Glomerular visceral epithelial cell (primary cell): ENCODE measurements around the gene SLC6A4.

Experiments
- DNase-seq: peaks from one replicate; pipeline ENCODE4 v3.0.0-alpha.2; 2016; ENCODE audit errors: extremely low spot score

Gene SLC6A4

DNA sequence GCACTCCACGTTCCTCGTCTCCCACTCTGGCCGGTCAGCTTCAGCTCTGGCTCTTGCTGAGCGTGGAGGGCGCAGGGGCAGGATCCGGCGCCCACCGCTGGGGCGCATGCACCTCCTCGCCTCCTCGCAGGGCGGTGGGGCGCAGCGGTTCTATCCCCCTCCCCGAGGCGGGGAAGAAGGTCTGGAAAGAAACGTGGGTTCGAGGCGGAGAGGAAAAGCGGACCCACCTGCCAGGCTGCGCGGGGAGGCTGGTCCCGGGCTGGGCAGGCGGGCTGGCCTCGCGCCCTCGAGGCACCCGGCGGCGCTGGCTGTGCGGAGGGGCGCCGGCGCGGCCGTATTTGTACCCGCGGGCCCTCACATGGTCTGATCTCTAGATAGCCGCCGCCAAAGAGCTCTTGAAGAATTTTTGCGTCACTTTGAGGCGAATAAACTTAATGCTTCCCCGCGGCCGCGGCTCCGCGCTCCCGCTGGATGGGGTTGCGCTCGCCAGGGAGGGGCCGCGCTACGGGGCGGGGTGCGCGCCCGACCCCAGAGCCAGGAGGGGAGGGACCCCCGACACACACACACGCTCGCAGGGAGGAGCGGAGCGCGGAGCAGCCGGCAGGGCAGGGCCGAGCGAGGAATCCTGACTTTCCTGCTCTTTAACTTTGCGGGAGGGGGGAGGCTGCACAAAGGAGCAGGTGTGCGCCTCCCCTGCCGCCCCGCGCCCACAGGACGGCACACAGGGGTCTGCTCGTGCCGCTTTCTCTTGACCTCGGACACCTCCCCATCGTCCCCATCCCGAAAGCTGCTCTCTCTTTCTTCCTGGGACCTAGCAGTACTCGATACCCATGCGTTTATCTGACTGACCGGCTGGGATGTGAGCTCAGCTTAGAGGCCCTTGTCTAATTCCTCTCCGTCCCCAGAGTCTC lies at the start of gene SLC6A4:
SLC6A4 (minus strand) TSS at position 312 of the 911 bp plus-strand sequence. CDS start 13,739 bp downstream, outside the sequence.
- no peak for DNase-seq

DNA sequence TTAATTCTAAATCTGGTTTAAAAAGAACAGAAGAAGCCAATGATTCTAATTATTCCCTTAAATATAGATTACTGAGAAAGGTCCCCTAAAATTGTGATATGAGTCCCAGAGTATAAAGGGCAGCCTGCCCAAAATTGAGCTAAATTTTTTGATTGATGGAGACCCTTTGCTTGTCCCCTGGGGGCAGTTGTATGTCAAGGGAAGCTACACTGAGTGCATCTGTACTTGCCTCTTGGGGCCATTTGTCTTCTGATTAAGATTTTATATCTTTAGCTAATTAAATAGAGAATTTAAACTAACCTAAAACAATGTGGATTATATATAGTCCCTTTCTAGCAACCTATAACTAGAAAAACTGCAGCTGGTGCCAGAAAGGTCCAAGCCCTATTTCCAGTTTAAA lies 43.7 kb upstream of the SLC6A4 start:
- no peak for DNase-seq

DNA sequence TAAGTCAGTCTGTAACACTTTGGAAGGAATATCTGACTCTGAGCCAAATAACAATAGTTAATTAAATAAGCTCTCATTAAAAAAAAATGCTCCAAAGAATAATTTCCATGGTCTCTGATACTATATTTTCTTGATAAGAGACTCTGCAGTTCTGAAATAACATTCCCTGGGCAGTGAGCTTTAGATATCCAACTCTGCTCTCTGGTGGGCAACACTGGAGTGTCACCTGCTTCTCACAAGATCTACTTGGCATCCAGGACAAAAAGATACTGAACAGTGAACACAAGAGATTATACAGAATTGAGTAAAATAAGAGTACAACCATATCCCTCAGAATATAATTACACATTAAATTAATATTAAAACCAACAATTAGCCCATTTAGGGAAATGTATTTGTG lies 42.5 kb upstream of the SLC6A4 start:
- DNase-seq = peak; percentile 43

GRCh38 chr17:30275911-30276310 lies 40.4 kb upstream of the SLC6A4 start:
- no peak for DNase-seq

GRCh38 chr17:30274887-30275286 lies 39.4 kb upstream of the SLC6A4 start:
- DNase-seq = peak; percentile 60

DNA sequence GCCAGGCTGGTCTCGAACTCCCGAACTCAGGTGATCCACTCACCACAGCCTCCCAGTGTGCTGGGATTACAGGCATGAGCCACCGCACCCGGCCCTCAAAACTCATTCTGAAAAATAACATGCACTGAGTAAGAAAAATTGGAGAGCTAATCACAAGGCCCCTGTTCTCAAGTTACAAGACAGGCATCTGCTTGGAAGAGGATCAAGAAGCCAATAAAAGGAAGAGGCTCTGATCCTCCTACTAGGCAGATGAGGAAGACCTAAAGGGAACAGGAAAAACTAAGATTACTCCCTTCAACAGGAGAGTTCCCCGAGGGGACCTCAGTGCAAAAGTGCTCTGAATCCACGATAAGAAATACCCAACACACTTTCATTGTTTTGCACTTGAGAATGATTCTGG lies 37.9 kb upstream of the SLC6A4 start:
- DNase-seq = no peak

DNA sequence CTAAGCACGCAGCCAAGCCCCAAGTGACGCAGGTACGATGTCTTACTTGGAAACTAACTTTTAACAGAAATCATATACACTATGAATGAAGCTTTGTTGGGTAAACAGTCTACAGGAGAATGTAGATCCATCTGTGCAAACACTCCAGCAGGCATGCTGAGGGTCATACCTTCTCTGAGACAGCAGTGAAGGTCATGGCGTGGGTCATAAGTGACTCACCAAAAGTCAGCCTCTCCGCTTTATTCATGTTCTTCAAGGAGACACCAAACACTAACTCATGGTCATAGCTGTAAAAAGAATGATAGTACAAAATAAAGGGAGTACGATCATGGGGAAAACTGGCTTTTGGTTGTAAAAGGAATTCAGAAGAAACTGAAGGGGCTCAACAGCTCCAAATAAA lies 35.6 kb upstream of the SLC6A4 start:
- DNase-seq = no peak

DNA sequence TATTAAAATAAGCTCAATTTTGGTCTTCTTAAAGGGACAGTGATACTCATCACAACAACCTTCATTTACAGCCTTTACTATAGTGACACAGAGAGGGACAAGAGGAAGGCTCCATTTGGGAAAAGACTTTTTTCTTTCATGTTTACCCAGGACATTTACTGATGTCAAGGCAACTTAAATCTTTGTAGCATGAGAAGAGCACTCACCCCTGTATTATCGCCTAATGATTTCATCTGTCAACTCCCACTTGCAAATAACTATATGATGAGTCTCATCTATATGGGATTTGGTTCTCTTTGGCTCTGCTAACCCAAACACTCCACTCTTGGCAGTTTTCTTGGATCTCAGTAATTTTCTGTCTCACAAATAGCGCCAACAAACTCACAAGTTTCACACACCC lies 32.1 kb upstream of the SLC6A4 start:
- no peak for DNase-seq

DNA sequence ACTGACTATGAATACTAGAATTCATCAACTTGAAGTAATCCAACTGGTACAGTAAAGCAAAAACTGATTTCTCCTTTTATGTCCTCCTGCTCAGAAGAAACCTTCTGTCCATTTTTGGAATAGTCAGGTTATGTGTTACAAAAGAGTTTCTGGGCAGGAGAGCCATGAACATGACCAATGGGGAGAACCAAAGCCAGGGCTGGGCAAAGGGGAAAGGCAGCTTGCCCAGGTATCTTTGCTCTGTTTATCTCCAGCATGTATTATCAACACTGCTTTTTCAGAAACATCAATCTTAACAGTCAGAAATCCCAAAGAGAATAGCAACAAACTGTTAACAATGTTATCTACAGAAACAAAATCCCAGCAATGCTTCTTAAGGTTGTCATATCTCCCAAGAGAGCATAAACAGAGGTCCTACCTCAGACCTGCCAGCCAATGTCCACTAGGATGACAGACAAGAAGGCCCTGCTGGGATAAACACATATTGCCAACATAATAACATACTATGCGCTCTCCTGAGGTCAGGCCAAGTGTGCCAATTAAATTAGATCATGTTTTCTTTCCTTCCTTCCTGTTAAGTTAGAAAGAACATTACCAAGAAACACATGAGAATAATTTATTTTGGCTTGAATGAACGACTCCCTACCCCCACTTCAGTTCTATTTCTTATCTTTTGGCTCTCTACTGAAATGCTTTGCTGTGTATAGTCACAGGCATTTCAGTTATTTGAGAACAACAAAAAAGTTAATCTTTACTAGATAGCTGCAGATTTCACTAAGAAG lies 28.2 kb upstream of the SLC6A4 start:
- peak; percentile 2 for DNase-seq

- DNase-seq = no peak
These were observed 21.4 kb upstream of the SLC6A4 start for GRCh38 chr17:30256756-30257506.

GRCh38 chr17:30254150-30254549 lies 18.7 kb upstream of the SLC6A4 start:
- DNase-seq = no peak

GRCh38 chr17:30253312-30253711 lies 17.8 kb upstream of the SLC6A4 start:
- no peak for DNase-seq

- no peak for DNase-seq
These were observed 16.4 kb upstream of the SLC6A4 start for GRCh38 chr17:30251931-30252330.

DNA sequence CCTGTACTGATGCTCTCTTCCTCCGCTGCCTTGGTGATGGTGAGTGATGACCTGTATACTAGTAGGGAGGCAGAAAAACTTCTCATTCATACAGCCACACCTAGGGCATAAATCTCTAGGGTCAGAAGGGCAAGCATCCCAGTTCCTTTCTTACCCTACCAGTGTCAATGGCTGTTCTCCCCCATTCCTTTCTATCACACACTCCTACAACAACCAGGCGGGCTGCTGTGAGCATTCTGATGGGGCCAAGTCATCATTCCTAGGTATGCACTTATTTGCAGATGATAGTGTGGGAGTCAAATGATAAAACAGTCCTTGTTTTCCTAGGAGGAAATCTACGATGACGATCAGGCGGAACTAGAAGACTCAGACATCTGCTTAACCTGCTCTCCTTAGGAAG lies 14.0 kb upstream of the SLC6A4 start:
- no peak for DNase-seq

DNA sequence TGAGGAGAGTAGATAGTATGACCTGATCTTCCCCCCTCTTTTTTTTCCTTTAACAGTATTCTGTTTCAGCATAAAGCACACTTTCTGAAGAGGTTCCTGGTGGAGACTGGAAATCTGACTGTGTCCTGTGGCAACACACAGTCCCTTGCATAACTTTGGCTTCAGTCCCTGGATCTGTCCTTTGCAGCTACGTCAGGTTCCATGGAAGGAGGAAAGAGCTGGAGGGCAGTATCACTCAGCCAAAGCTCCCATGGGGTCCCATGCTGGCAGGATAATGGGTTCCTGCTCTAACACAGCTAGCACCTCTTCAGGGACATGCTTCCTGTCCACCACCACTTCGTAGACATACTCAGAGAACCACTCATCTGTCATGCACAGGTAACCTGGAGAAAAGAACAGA lies 13.3 kb upstream of the SLC6A4 start:
- DNase-seq = no peak

DNA sequence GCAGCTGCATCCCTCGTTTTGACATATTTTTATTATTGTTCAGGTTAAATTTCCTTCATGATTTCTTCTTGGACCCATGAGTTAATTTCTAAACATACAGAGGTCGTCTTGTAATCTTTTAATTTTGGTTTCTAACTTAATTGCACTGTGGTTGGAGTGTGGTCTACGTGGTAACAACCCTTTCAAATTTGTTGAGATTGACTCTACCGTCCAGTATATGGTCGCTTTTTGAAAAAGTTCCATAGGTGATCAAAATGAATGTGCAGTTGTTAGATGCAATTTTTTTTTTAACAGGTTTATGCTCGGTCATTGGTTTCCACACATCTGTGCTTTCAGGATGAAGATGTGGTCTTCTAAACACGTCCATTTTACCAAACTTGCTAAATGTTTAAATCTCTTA lies 11.0 kb upstream of the SLC6A4 start:
- no peak for DNase-seq

- peak; percentile 23 for DNase-seq
These were observed 9.4 kb upstream of the SLC6A4 start for GRCh38 chr17:30244853-30245385.

DNA sequence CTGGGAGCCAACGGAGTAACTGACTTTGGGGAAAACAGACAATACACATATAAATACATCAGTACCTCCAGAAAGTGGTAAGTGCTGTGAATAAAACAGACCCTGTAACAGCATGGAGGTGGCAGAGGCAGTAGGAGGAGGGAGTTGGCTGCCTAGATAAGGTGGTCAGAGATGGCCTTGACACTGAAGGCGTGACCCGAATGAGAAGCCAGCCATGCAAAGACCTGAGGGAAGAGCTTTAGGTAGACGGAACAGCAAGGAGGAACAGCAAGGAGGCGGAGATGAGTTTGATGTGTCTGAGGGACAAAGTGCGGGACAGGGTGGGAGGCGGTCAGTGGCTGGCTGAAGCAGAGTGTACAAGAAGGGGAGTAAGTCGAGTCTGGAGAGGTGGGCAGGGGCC lies 8.1 kb upstream of the SLC6A4 start:
- no peak for DNase-seq

- DNase-seq = no peak
These were observed 7.5 kb upstream of the SLC6A4 start for GRCh38 chr17:30243002-30243401.

- no peak for DNase-seq
These were observed 5.6 kb upstream of the SLC6A4 start for GRCh38 chr17:30241051-30241450.

DNA sequence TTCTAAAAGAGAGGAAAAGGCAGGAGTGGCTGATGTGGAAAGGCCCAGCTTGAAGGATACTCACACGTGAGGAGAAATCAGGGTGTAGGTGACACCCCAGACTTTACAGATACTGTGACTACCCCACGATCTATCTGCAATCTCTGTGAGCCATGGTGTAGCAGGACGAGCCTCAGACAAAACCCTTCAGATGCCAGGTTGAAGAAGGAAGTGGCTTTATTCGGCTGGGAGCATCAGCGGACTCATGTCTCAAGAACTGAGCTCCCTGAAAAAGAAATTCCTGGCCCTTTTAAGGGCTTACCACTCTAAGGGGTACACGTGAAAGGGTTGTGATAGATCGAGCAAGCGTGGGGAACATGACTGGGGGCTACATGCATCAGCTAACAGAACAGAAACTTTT lies 4.7 kb upstream of the SLC6A4 start:
- DNase-seq = no peak

DNA sequence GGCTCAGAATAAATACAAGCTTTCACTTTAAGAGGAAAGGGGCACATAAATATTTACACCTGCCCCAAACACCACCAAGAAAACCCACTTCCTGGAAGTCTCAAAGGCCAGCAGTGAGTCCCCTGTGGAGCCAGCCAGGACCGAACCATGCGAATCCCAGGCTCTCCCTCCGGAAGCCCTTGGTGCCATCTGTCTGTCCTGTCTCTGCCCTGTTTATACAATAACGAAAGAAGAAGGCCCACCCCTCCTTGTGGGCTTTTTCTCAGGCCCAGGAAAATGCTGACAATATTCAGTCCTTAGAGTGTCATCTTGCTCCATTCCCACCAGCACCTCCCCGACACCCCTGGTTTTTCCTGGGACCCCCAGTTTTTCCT lies 3.6 kb upstream of the SLC6A4 start:
- no peak for DNase-seq
